Mesenchymal stem cell (in vitro differentiated cells and primary cell): ENCODE measurements around the gene SPECC1L.

Experiments
- DNase-seq: peaks from one replicate; pipeline ENCODE4 v3.0.0-alpha.2; 2013
- H2AFZ ChIP-seq: one replicate; pipeline ENCODE4 v1.6.1; 2013; ENCODE audit warnings: low read depth, mild to moderate bottlenecking, control low read depth, inconsistent platforms, low read length, moderate library complexity
- H2AK5ac ChIP-seq: 2 replicates; pipeline ENCODE4 v1.6.1; 2013; ENCODE audit warnings: low read length, moderate library complexity, mild to moderate bottlenecking, inconsistent platforms; ENCODE audit not compliant: severe bottlenecking
- H2BK120ac ChIP-seq: one replicate; pipeline ENCODE4 v1.6.1; 2013; ENCODE audit warnings: low read depth, mild to moderate bottlenecking, inconsistent platforms, low read length, moderate library complexity
- H2BK12ac ChIP-seq, 2 experiments: one replicate each; pipeline ENCODE4 v1.6.1; 2013; ENCODE audit warnings: inconsistent platforms in 2 of 2, low read length in 2 of 2, mild to moderate bottlenecking in 2 of 2, moderate library complexity in 2 of 2, control low read depth in 1 of 2
- H2BK15ac ChIP-seq: one replicate; pipeline ENCODE4 v1.6.1; 2013; ENCODE audit warnings: mild to moderate bottlenecking, low read depth, inconsistent platforms; ENCODE audit not compliant: poor library complexity, severe bottlenecking
- H2BK5ac ChIP-seq: 2 replicates; pipeline ENCODE4 v1.6.1; 2013; ENCODE audit warnings: low read depth, mild to moderate bottlenecking, low read length, control low read depth, inconsistent platforms; ENCODE audit not compliant: poor library complexity, severe bottlenecking
- H3K14ac ChIP-seq, 2 experiments: one replicate each; pipeline ENCODE4 v1.6.1; 2013; ENCODE audit warnings: inconsistent platforms in 2 of 2, low read length in 2 of 2, control low read depth in 1 of 2, mild to moderate bottlenecking in 1 of 2, moderate library complexity in 1 of 2
- H3K18ac ChIP-seq, 2 experiments: one replicate each; pipeline ENCODE4 v1.6.1; 2013; ENCODE audit warnings: inconsistent platforms in 2 of 2, low read length in 2 of 2, control low read depth in 1 of 2, low read depth in 1 of 2, mild to moderate bottlenecking in 1 of 2
- H3K23ac ChIP-seq, 2 experiments: one replicate each; pipeline ENCODE4 v1.6.1; 2013; ENCODE audit warnings: inconsistent platforms in 2 of 2, low read length in 2 of 2, mild to moderate bottlenecking in 2 of 2, moderate library complexity in 2 of 2, control low read depth in 1 of 2
- H3K27ac ChIP-seq: 2 replicates; pipeline ENCODE4 v1.5.1; 2013; ENCODE audit warnings: mild to moderate bottlenecking, moderate library complexity, low read length, control low read depth, inconsistent platforms; ENCODE audit not compliant: poor library complexity, severe bottlenecking
- H3K27me3 ChIP-seq, 2 experiments: 2 replicates each; pipeline versions ENCODE4 v1.6.1 to v1.7.0; 2013; ENCODE audit warnings: low read length in 2 of 2, mild to moderate bottlenecking in 2 of 2, moderate library complexity in 2 of 2, control low read depth in 1 of 2, inconsistent platforms in 1 of 2; ENCODE audit not compliant: control insufficient read depth in 1 of 2, insufficient read depth in 1 of 2
- H3K36me3 ChIP-seq, 2 experiments: 2 replicates each; pipeline versions ENCODE4 v1.6.1 to v1.7.0; 2013; ENCODE audit warnings: low read length in 2 of 2, control low read depth in 1 of 2, inconsistent platforms in 1 of 2, low read depth in 1 of 2, mild to moderate bottlenecking in 1 of 2; ENCODE audit not compliant: insufficient read depth in 2 of 2, control insufficient read depth in 1 of 2
- H3K4ac ChIP-seq, 2 experiments: one replicate each; pipeline ENCODE4 v1.6.1; 2013; ENCODE audit warnings: inconsistent platforms in 2 of 2, low read length in 2 of 2, mild to moderate bottlenecking in 2 of 2, moderate library complexity in 2 of 2, control low read depth in 1 of 2, low read depth in 1 of 2
- H3K4me1 ChIP-seq: 2 replicates; pipeline ENCODE4 v1.6.1; 2013; ENCODE audit warnings: low read depth, low read length, control low read depth; ENCODE audit not compliant: control insufficient read depth, insufficient read depth
- H3K4me2 ChIP-seq: 2 replicates; pipeline ENCODE4 v1.6.1; 2013; ENCODE audit warnings: low read length, mild to moderate bottlenecking, inconsistent platforms; ENCODE audit not compliant: poor library complexity, severe bottlenecking
- H3K4me3 ChIP-seq, 2 experiments: 2 replicates each; pipeline versions ENCODE4 v1.5.1 to v1.7.0; 2013; ENCODE audit warnings: low read length in 2 of 2, mild to moderate bottlenecking in 2 of 2, control low read depth in 1 of 2, low read depth in 1 of 2; ENCODE audit not compliant: insufficient read depth in 1 of 2
- H3K79me1 ChIP-seq: replicated peaks from 2 replicates; pipeline ENCODE4 v1.6.1; 2013; ENCODE audit warnings: mild to moderate bottlenecking, control low read depth, low read length, inconsistent platforms; ENCODE audit not compliant: poor library complexity, severe bottlenecking
- H3K9ac ChIP-seq: 2 replicates; pipeline ENCODE4 v1.7.0; 2013; ENCODE audit warnings: mild to moderate bottlenecking, low read length, moderate library complexity
- H3K9me3 ChIP-seq: 2 replicates; pipeline ENCODE4 v1.7.0; 2013; ENCODE audit warnings: mild to moderate bottlenecking, low read length; ENCODE audit not compliant: control insufficient read depth
- H4K8ac ChIP-seq: one replicate; pipeline ENCODE4 v1.6.1; 2013; ENCODE audit warnings: inconsistent platforms, mild to moderate bottlenecking, low read length, moderate library complexity
- H4K91ac ChIP-seq: one replicate; pipeline ENCODE4 v1.6.1; 2013; ENCODE audit warnings: mild to moderate bottlenecking, low read length, inconsistent platforms
- WGBS: methylation state at CpG from one replicate; pipeline ENCODE4 v1.1.7; 2013; ENCODE audit warnings: mixed read lengths; 5-methylcytosine and 5-hydroxymethylcytosine counted together

The SPECC1L gene

DNA sequence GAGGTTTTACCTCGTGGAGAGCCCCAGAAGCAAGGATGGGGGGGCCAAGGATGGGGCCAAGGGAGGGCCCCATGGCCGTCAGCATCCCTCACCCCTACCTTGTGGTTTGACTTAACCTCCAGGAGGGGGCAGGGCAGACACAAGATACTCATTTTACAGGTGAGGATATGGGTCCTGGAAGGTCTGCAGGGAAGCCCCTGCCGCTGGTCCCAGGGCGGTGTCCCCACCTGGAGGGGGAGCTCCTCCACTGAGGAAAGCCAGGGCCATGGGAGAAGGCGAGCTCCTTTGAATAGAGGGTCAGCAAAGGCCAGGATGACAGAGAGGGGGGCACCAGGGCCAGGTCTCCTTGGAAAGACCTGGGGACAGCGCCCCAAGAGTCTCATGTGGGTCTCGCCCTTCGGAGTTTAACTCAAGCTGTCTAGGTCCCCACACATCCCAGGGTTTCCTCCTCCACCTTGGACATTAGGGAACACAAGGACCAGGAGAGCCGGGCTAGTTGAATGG lies 150.8 kb downstream of the SPECC1L start:
- Histone ChIP-seq H3K9me3 (no peaks in the 10 kb centered on the region), H2AK5ac (no peak overlapping the region), H3K36me3 (peaks cover 15 to 17% of the 10 kb centered on the region in 2 experiments), H3K9ac (no peak overlapping the region), H2BK12ac (no peak overlapping the region), H4K91ac (no peak overlapping the region), H3K27ac (no peak overlapping the region), H4K8ac (no peak overlapping the region), H2AFZ (no peak overlapping the region), H3K4me2 (no peak overlapping the region), H3K14ac (no peak overlapping the region), H3K23ac (no peak overlapping the region), H3K27me3 (peaks cover 9 to 25% of the 10 kb centered on the region in 2 experiments), H3K4me3 (no peak overlapping the region), H3K4me1 (peaks cover 28% of the 10 kb centered on the region), H3K79me1 (no peaks in the 10 kb centered on the region), H3K18ac (no peak overlapping the region), H3K4ac (no peak overlapping the region), H2BK15ac (peak overlapping the region; percentile 68), H2BK120ac (no peak overlapping the region), H2BK5ac (no peak overlapping the region)
- no peak for DNase-seq
- 43% methylated on average over 8 of the region's 9 CpGs for WGBS

GRCh38 chr22:24422102-24422665 lies 151.6 kb downstream of the SPECC1L start:
- Histone ChIP-seq H3K27ac (no peak overlapping the region), H4K91ac (no peak overlapping the region), H3K4ac (no peak overlapping the region), H2AK5ac (no peak overlapping the region), H3K4me3 (no peak overlapping the region), H3K79me1 (no peaks in the 10 kb centered on the region), H4K8ac (no peak overlapping the region), H2BK5ac (no peak overlapping the region), H3K9me3 (no peaks in the 10 kb centered on the region), H3K27me3 (peaks cover 9 to 28% of the 10 kb centered on the region in 2 experiments), H2BK120ac (no peak overlapping the region), H2BK12ac (peak overlapping the region in 1 of 2 experiments; percentile 1), H3K4me1 (peaks cover 30% of the 10 kb centered on the region), H3K9ac (no peak overlapping the region), H2AFZ (no peak overlapping the region), H3K36me3 (peaks cover 9 to 10% of the 10 kb centered on the region in 2 experiments), H3K4me2 (no peak overlapping the region), H3K18ac (no peak overlapping the region), H3K23ac (no peak overlapping the region), H2BK15ac (peak overlapping the region; percentile 30), H3K14ac (no peak overlapping the region)
- DNase-seq, result no peak
- WGBS, result 84% methylated on average over 5 of the region's 5 CpGs

GRCh38 chr22:24423519-24424000 lies 152.9 kb downstream of the SPECC1L start:
- Histone ChIP-seq H3K27ac (no peak overlapping the region), H4K8ac (peak overlapping the region; percentile 67), H2BK12ac (peak overlapping the region in 1 of 2 experiments; percentile 78), H2BK5ac (no peak overlapping the region), H3K79me1 (no peaks in the 10 kb centered on the region), H3K4me3 (peak overlapping the region; percentile 57 to 72), H3K23ac (no peak overlapping the region), H2BK15ac (peak overlapping the region; percentile 74), H3K9me3 (no peaks in the 10 kb centered on the region), H3K9ac (peak overlapping the region; percentile 38), H3K18ac (peak overlapping the region in 1 of 2 experiments; percentile 73), H3K4me1 (peaks cover 35% of the 10 kb centered on the region), H3K27me3 (peaks cover 9 to 28% of the 10 kb centered on the region in 2 experiments), H2AK5ac (no peak overlapping the region), H3K14ac (peak overlapping the region in 1 of 2 experiments; percentile 76), H3K4ac (no peak overlapping the region), H2BK120ac (no peak overlapping the region), H2AFZ (no peak overlapping the region), H4K91ac (no peak overlapping the region), H3K4me2 (peak overlapping the region; percentile 97), H3K36me3 (no peaks in the 10 kb centered on the region)
- DNase-seq, result no peak
- 5% methylated on average over 33 of the region's 56 CpGs for WGBS

DNA sequence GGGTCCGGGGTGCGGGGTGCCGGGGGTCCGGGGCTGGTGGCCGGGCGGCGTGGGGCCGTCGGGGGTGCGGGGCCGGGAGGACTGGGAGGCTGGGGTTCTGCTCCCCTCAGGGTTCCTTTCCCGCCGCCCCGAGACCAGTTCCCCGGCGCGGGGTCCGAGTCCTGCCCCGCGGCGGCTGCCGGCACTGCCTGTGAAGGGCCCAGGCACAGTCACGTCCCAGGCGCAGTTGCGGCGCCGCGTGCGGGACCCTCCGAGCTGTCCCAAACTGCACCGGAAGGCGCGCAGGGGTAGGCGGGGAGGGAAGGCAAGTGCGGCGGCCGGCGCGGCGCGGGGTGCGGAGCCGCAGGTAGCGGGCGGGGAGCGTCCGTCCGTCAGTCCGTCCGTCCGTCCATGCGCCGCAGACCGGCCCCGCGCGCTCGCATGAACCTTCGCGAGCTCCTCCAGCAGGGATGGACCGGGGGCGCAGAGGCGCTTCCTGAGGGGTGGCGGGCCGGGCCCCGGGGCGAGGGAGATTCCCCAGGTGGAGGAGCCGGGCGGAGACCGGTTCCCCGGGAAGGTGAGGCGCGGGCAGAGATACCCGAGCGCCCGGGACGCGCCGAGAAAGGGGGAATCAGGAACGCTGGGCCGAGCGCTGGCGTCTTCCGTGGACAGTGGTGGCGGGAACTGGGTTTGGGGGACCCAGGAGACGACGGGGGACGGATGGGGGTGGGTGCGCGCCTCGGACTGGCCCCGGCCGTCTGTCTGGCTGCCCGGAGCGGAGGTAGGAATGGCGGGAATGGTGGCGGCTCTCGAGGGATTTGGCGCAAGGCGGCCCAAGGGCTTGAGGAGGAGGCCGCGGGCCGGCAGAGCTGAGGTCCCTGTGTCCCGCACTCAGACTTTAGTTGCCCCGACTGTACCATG lies 153.6 kb downstream of the SPECC1L start:
- Histone ChIP-seq H2AK5ac (no peak overlapping the region), H2BK12ac (peak overlapping the region in 1 of 2 experiments; percentile 29), H2AFZ (no peak overlapping the region), H3K23ac (peak overlapping the region in 1 of 2 experiments; percentile 78), H3K79me1 (no peaks in the 10 kb centered on the region), H3K4ac (no peak overlapping the region), H4K8ac (no peak overlapping the region), H3K18ac (peak overlapping the region in 1 of 2 experiments; percentile 64), H3K9me3 (no peaks in the 10 kb centered on the region), H3K14ac (peak overlapping the region in 1 of 2 experiments; percentile 11), H3K4me2 (peak overlapping the region; percentile 97), H3K9ac (peak overlapping the region; percentile 32), H3K27ac (no peak overlapping the region), H2BK5ac (no peak overlapping the region), H2BK120ac (no peak overlapping the region), H3K4me1 (peaks cover 36% of the 10 kb centered on the region), H4K91ac (no peak overlapping the region), H3K27me3 (peaks cover 9 to 28% of the 10 kb centered on the region in 2 experiments), H3K4me3 (peak overlapping the region; percentile 57 to 78), H3K36me3 (no peaks in the 10 kb centered on the region), H2BK15ac (peak overlapping the region; percentile 88)
- 5% methylated on average over 66 of the region's 105 CpGs for WGBS
- no peak for DNase-seq
